H9 (cell line): Measurements from ENCODE around the gene E2F1. TPM values are rescaled to one million over a fixed set of nuclear protein-coding genes. Genes with fewer than 3 reads are reported as not detected.

Experiments used
- DNase-seq: peaks from one replicate; pipeline ENCODE4 v3.0.0-alpha.2; 2017
- H2AFZ ChIP-seq: one replicate; pipeline ENCODE4 v1.6.1; 2013; ENCODE audit warnings: mild to moderate bottlenecking, low read length, control low read depth, moderate library complexity
- H2AK5ac ChIP-seq: 2 replicates; pipeline ENCODE4 v1.6.1; 2013; ENCODE audit warnings: low read length, control low read depth, mixed read lengths; ENCODE audit not compliant: insufficient read length
- H2BK120ac ChIP-seq: one replicate; pipeline ENCODE4 v1.6.1; 2013; ENCODE audit warnings: low read depth, mild to moderate bottlenecking, low read length, control low read depth, inconsistent platforms; ENCODE audit not compliant: poor library complexity, severe bottlenecking
- H2BK12ac ChIP-seq: 2 replicates; pipeline ENCODE4 v1.6.1; 2013; ENCODE audit warnings: low read length, control low read depth, mixed read lengths, low read depth; ENCODE audit not compliant: insufficient read length
- H2BK15ac ChIP-seq: 2 replicates; pipeline ENCODE4 v1.6.1; 2013; ENCODE audit warnings: low read depth, low read length, control low read depth
- H2BK20ac ChIP-seq: one replicate; pipeline ENCODE4 v1.6.1; 2013; ENCODE audit warnings: low read depth, mild to moderate bottlenecking, low read length, control low read depth, inconsistent platforms; ENCODE audit not compliant: poor library complexity, severe bottlenecking
- H2BK5ac ChIP-seq: 2 replicates; pipeline ENCODE4 v1.6.1; 2013; ENCODE audit warnings: low read length, control low read depth, mixed read lengths; ENCODE audit not compliant: insufficient read length
- H3K14ac ChIP-seq: 2 replicates; pipeline ENCODE4 v1.6.1; 2013; ENCODE audit warnings: low read length, control low read depth; ENCODE audit not compliant: insufficient read depth
- H3K18ac ChIP-seq: 2 replicates; pipeline ENCODE4 v1.6.1; 2013; ENCODE audit warnings: low read depth, mild to moderate bottlenecking, mixed read lengths, low read length, control low read depth; ENCODE audit not compliant: insufficient read length
- H3K23ac ChIP-seq: 2 replicates; pipeline ENCODE4 v1.6.1; 2013; ENCODE audit warnings: low read length, control low read depth, mixed read lengths, low read depth; ENCODE audit not compliant: insufficient read length
- H3K23me2 ChIP-seq: 2 replicates; pipeline ENCODE4 v1.6.1; 2013; ENCODE audit warnings: low read depth, mild to moderate bottlenecking, mixed read lengths, low read length, control low read depth; ENCODE audit not compliant: insufficient read length, poor library complexity, severe bottlenecking
- H3K27ac ChIP-seq: 2 replicates; pipeline ENCODE4 v1.5.1; 2013; ENCODE audit warnings: low read length, control low read depth, mixed read lengths, low read depth; ENCODE audit not compliant: insufficient read length
- H3K27me3 ChIP-seq: 2 replicates; pipeline ENCODE4 v1.6.1; 2013; ENCODE audit warnings: low read length, control low read depth, inconsistent platforms; ENCODE audit not compliant: insufficient read depth
- H3K4ac ChIP-seq: 2 replicates; pipeline ENCODE4 v1.6.1; 2013; ENCODE audit warnings: low read depth, mild to moderate bottlenecking, control low read depth, inconsistent platforms, low read length, moderate library complexity
- H3K4me1 ChIP-seq: 2 replicates; pipeline ENCODE4 v1.6.1; 2013; ENCODE audit warnings: low read length, control low read depth, inconsistent platforms; ENCODE audit not compliant: insufficient read depth
- H3K4me2 ChIP-seq: 2 replicates; pipeline ENCODE4 v1.6.1; 2013; ENCODE audit warnings: low read length, control low read depth, mixed read lengths; ENCODE audit not compliant: insufficient read length, insufficient read depth
- H3K56ac ChIP-seq: 2 replicates; pipeline ENCODE4 v1.6.1; 2013; ENCODE audit warnings: low read depth, mild to moderate bottlenecking, mixed read lengths, low read length, control low read depth; ENCODE audit not compliant: insufficient read length
- H3K79me1 ChIP-seq: 2 replicates; pipeline ENCODE4 v1.6.1; 2013; ENCODE audit warnings: low read depth, mild to moderate bottlenecking, moderate library complexity, low read length, control low read depth, inconsistent platforms; ENCODE audit not compliant: insufficient read depth, poor library complexity, severe bottlenecking
- H3K79me2 ChIP-seq: 2 replicates; pipeline ENCODE4 v1.6.1; 2013; ENCODE audit warnings: low read length, control low read depth, inconsistent platforms; ENCODE audit not compliant: insufficient read depth
- H3K9ac ChIP-seq: 2 replicates; pipeline ENCODE4 v1.6.1; 2013; ENCODE audit warnings: low read length, control low read depth, mixed read lengths; ENCODE audit not compliant: insufficient read length; ENCODE audit errors: extremely low read depth
- H3K9me3 ChIP-seq: one replicate; pipeline ENCODE4 v1.6.1; 2013; ENCODE audit warnings: low read depth, low read length, inconsistent platforms; ENCODE audit not compliant: control insufficient read depth
- H3T11ph ChIP-seq: one replicate; pipeline ENCODE4 v1.6.1; 2013; ENCODE audit warnings: mild to moderate bottlenecking, low read length, control low read depth, inconsistent platforms
- H4K20me1 ChIP-seq: one replicate; pipeline ENCODE4 v1.6.1; 2013; ENCODE audit not compliant: control insufficient read depth, insufficient read length, insufficient read depth
- H4K5ac ChIP-seq: 2 replicates; pipeline ENCODE4 v1.6.1; 2013; ENCODE audit warnings: low read depth, mild to moderate bottlenecking, mixed read lengths, low read length, control low read depth; ENCODE audit not compliant: insufficient read length
- H4K8ac ChIP-seq: replicated peaks from 2 replicates; pipeline ENCODE4 v1.6.1; 2013; ENCODE audit warnings: low read length, control low read depth, mixed read lengths, low read depth; ENCODE audit not compliant: insufficient read length
- H4K91ac ChIP-seq: 2 replicates; pipeline ENCODE4 v1.6.1; 2013; ENCODE audit warnings: low read depth, mild to moderate bottlenecking, moderate library complexity, mixed read lengths, low read length, control low read depth; ENCODE audit not compliant: insufficient read length
- H3K27ac Mint-ChIP-seq, 3 experiments: 2 replicates in 2 of 3; 3 replicates in 1 of 3; pipeline ENCODE4 v1.8.0; 2020 to 2021; ENCODE audit warnings: mixed read lengths in 3 of 3, mild to moderate bottlenecking in 1 of 3, moderate library complexity in 1 of 3
- H3K27me3 Mint-ChIP-seq: 2 replicates; pipeline ENCODE4 v1.8.0; 2021; ENCODE audit warnings: low read depth, mild to moderate bottlenecking, moderate library complexity, mixed read lengths
- H3K36me3 Mint-ChIP-seq, 3 experiments: 2 replicates in 2 of 3; 3 replicates in 1 of 3; pipeline ENCODE4 v1.8.0; 2020 to 2021; ENCODE audit warnings: low read depth in 3 of 3, mixed read lengths in 3 of 3; ENCODE audit not compliant: insufficient read depth in 1 of 3
- H3K4me1 Mint-ChIP-seq, 2 experiments: 2 replicates each; pipeline ENCODE4 v1.8.0; 2020; ENCODE audit warnings: mixed read lengths in 2 of 2
- H3K4me3 Mint-ChIP-seq, 2 experiments: 2 replicates in 1 of 2; 3 replicates in 1 of 2; pipeline ENCODE4 v1.8.0; 2020 to 2021; ENCODE audit warnings: mild to moderate bottlenecking in 2 of 2, mixed read lengths in 2 of 2, moderate library complexity in 1 of 2
- H3K9me3 Mint-ChIP-seq, 2 experiments: 2 replicates in 1 of 2; 3 replicates in 1 of 2; pipeline ENCODE4 v1.8.0; 2020; ENCODE audit warnings: mild to moderate bottlenecking in 2 of 2, mixed read lengths in 2 of 2, moderate library complexity in 1 of 2
- WGBS: extraction: QIAGEN DNeasy Blood & Tissue Kit; methylation state at CpG from one replicate; pipeline ENCODE4 v1.1.7; 2013; ENCODE audit warnings: missing lambda C conversion rate, low lambda C conversion rate, mixed read lengths; ENCODE audit not compliant: insufficient read length; ENCODE audit errors: extremely low coverage; 5-methylcytosine and 5-hydroxymethylcytosine counted together
- total RNA-seq: library from RNA; stranded (reverse); gene quantifications from 2 replicates; pipeline ENCODE4 v1.2.1, GENCODE V29; 2021
- TF ChIP-seq, protein P1 (sequence below): fragments of 200-600 bp; sonication (generic); conservative IDR thresholded peaks from 3 replicates; pipeline ENCODE4 v1.8.0; 2021; ENCODE audit warnings: antibody characterized with exemption, mild to moderate bottlenecking

Gene E2F1
- total RNA-seq, 1 experiment from 2014 or later = 58.7 TPM

DNA sequence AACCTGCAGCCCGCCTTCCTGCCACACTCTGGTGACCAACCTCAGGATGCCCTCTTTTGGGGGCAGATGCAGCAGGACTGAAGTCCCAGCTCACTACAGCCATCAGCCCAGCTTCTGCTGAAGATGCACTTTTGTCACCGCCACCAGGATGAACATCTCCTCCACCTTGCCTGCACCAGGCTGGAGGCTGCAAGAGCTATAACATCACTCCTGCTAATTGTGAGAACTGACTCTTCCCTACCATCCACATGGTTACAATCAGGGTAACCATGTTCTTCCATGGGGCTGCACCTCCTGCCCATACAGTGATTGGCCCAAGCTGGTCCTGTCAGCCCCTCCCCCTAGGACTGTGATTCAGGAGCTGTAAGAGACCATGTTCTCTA, 21.4 kb downstream of the E2F1 start:
- WGBS = no CpG with 5 or more reads among the region's 2 CpGs
- Histone ChIP-seq H3K79me2 (no peaks in the 10 kb centered on the region), H3K79me1 (no peaks in the 10 kb centered on the region), H3K9me3 (no peaks in the 10 kb centered on the region), H3T11ph (no peak overlapping the region), H3K23ac (no peak overlapping the region), H2BK120ac (no peak overlapping the region), H2AK5ac (no peak overlapping the region), H3K4ac (no peak overlapping the region), H3K9ac (no peak overlapping the region), H3K18ac (no peak overlapping the region), H3K4me2 (no peak overlapping the region), H3K27me3 (no peaks in the 10 kb centered on the region), H3K56ac (no peak overlapping the region), H2BK5ac (no peak overlapping the region), H2BK20ac (no peak overlapping the region), H3K27ac (no peak overlapping the region), H3K4me1 (no peaks in the 10 kb centered on the region; the same call in 1 of the 2 replicates), H4K8ac (no peak overlapping the region), H3K23me2 (peaks cover 18% of the 10 kb centered on the region), H2BK15ac (no peak overlapping the region), H4K91ac (no peak overlapping the region), H4K20me1 (no peaks in the 10 kb centered on the region), H3K14ac (no peak overlapping the region), H2BK12ac (no peak overlapping the region), H2AFZ (no peak overlapping the region), H4K5ac (no peak overlapping the region)
- H3K4me3 Mint-ChIP-seq = peak overlapping the region; percentile 81
- peak overlapping the region in 1 of 3 experiments; percentile 86; a peak in 3 of 7 replicates for H3K27ac Mint-ChIP-seq
- H3K9me3 Mint-ChIP-seq = no peaks in the 10 kb centered on the region
- peaks cover 29 to 32% of the 10 kb centered on the region in 2 experiments for H3K4me1 Mint-ChIP-seq
- H3K27me3 Mint-ChIP-seq = peaks cover 4% of the 10 kb centered on the region
- no peak for DNase-seq
- TF ChIP-seq, protein P1, sequence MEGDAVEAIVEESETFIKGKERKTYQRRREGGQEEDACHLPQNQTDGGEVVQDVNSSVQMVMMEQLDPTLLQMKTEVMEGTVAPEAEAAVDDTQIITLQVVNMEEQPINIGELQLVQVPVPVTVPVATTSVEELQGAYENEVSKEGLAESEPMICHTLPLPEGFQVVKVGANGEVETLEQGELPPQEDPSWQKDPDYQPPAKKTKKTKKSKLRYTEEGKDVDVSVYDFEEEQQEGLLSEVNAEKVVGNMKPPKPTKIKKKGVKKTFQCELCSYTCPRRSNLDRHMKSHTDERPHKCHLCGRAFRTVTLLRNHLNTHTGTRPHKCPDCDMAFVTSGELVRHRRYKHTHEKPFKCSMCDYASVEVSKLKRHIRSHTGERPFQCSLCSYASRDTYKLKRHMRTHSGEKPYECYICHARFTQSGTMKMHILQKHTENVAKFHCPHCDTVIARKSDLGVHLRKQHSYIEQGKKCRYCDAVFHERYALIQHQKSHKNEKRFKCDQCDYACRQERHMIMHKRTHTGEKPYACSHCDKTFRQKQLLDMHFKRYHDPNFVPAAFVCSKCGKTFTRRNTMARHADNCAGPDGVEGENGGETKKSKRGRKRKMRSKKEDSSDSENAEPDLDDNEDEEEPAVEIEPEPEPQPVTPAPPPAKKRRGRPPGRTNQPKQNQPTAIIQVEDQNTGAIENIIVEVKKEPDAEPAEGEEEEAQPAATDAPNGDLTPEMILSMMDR = no peak
- H3K36me3 Mint-ChIP-seq = peaks cover 13 to 39% (median 15%) of the 10 kb centered on the region in 3 experiments
